IgD-negative memory B cell (primary cell): ENCODE measurements around the gene PRXL2A. TPM values are rescaled to one million over a fixed set of nuclear protein-coding genes. Genes with fewer than 3 reads are reported as not detected.
A peak's percentile ranks its signal among the peaks of the same experiment; 100 is the strongest.
"Not testable (repeated sequence)": the region's sequence is repeated elsewhere in the genome, so short reads cannot be mapped to it uniquely, and the experiment has no call there.

ENCODE experiments used
- H3K27ac Mint-ChIP-seq, 3 donors: one replicate each; pipeline ENCODE4 v1.8.0; 2020 to 2022; ENCODE audit warnings: mild to moderate bottlenecking in 3 of 3, mixed read lengths in 3 of 3, moderate library complexity in 1 of 3
- H3K27me3 Mint-ChIP-seq: one replicate; pipeline ENCODE4 v1.8.0; 2021; ENCODE audit warnings: mixed read lengths
- H3K36me3 Mint-ChIP-seq: one replicate; pipeline ENCODE4 v1.8.0; 2020; ENCODE audit warnings: mild to moderate bottlenecking, mixed read lengths
- H3K4me1 Mint-ChIP-seq, 3 donors: one replicate each; pipeline ENCODE4 v1.8.0; 2020 to 2022; ENCODE audit warnings: mixed read lengths in 3 of 3, mild to moderate bottlenecking in 1 of 3
- H3K4me3 Mint-ChIP-seq, 4 donors: one replicate each; pipeline ENCODE4 v1.8.0; 2020 to 2022; ENCODE audit warnings: mild to moderate bottlenecking in 4 of 4, mixed read lengths in 4 of 4, moderate library complexity in 3 of 4
- H3K9me3 Mint-ChIP-seq, 3 donors: one replicate each; pipeline ENCODE4 v1.8.0; 2020 to 2021; ENCODE audit warnings: mixed read lengths in 3 of 3, mild to moderate bottlenecking in 1 of 3
- polyA plus RNA-seq: library from polyadenylated mRNA; unstranded; fragments of 300-500 nt; fragmentation: Illumina TruSeq; gene quantifications from one replicate; pipeline ENCODE4 v1.2.3, GENCODE V29; 2021

The PRXL2A gene
- 13.2 TPM for polyA plus RNA-seq

DNA sequence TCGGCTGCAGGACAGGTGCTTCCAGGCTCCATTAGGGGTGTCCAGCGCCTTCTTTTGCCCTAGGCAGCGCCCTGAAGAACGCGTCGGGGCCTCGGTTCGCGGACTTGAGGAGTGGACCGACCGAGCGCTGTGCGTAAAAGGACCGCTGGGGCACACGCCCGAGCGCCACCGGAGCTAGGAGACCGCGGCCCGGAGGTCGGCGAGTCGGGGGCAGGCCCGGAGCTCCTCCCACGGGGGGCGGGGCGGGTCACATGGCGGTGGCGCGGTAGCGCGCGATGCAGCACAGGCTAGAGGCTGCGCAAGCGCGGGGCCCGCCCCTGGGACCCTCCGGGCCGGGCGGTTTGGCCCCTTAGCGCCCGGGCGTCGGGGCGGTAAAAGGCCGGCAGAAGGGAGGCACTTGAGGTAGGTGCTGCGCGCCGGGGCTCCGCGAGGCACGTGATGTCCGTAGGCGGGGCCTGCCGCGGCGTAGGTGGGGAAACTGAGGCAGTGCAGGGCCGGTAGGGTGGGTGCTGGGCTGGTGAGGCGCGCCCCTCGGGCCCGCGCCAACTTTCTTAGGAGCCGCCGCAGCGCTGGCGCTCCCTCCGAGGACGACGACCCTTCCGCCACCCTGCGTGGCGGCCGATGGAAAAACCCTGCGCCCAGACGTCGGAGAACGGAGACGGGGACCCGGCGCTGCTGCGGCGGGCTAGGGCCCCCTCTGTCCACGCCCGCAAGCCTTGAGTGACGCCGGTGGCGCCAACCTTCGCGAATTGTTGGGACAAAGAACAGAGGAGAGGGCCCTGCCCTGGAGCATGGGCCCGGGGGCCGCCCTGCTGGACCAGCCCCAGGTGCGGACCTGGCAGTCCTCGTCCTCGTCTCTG is at the start of gene PRXL2A:
PRXL2A (plus strand) TSS at position 310 of the 860 bp plus-strand sequence. CDS start 11,917 bp downstream, outside the sequence.
- Mint-ChIP-seq H3K27ac (peak within 1 kb of the TSS; percentile 53 to 94 (median 80)), H3K27me3 (peaks cover 3% of the 10 kb centered on the region), H3K9me3 (no peaks in the 10 kb centered on the region), H3K36me3 (peaks cover 2% of the 10 kb centered on the region), H3K4me3 (peak within 1 kb of the TSS; percentile 88 to 96 (median 92)), H3K4me1 (peaks cover 9 to 13% (median 11%) of the 10 kb centered on the region in 3 donors)

DNA sequence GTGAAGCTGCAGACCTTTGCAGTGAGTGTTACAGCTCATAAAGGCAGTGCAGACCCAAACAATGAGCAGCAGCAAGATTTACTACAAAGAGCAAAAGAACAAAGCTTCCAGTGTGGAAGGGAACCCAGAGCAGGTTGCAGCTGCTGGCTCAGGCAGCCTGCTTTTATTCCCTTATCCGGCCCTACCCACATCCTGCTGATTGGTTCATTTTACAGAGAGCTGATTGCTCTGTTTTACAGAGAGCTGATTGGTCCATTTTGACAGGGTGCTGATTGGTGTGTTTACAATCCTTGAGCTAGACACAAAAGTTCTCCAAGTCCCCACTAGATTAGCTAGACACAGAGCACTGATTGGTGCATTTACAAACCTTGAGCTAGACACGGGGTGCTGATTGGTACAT is 49.4 kb upstream of the PRXL2A start:
- not testable (repeated sequence) for H3K27ac Mint-ChIP-seq

DNA sequence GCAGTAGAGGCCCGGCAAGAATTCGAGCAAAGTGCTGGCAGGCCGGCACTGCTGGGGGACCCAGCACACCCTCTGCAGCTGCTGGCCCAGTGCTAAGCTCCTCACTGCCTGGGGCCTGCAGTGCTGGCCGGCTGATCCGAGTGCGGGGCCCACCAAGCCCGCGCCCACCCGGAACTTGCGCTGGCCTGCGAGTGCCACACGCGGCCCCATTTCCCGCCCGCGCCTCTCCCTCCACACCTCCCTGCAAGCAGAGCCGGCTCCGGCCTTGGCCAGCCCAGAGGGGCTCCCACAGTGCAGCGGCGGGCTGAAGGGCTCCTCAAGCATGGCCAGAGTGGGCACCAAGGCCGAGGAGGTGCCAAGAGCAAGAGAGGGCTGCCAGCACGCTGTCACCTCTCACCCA is 48.7 kb upstream of the PRXL2A start:
- H3K4me1 Mint-ChIP-seq = peaks cover 0 to 6% (median 0%) of the 10 kb centered on the region in 3 donors
- no peak overlapping the region for H3K4me3 Mint-ChIP-seq
- no peak overlapping the region for H3K27ac Mint-ChIP-seq
- H3K9me3 Mint-ChIP-seq = peaks cover 0 to 3% (median 0%) of the 10 kb centered on the region in 3 donors
- peaks cover 26% of the 10 kb centered on the region for H3K27me3 Mint-ChIP-seq
- peaks cover 1% of the 10 kb centered on the region for H3K36me3 Mint-ChIP-seq

More for the DNA sequence above, 49.4 kb upstream of the PRXL2A start:
- not testable (repeated sequence) for H3K9me3 Mint-ChIP-seq, H3K4me3 Mint-ChIP-seq, H3K36me3 Mint-ChIP-seq, H3K4me1 Mint-ChIP-seq
- H3K27me3 Mint-ChIP-seq = peaks cover 29% of the 10 kb centered on the region

DNA sequence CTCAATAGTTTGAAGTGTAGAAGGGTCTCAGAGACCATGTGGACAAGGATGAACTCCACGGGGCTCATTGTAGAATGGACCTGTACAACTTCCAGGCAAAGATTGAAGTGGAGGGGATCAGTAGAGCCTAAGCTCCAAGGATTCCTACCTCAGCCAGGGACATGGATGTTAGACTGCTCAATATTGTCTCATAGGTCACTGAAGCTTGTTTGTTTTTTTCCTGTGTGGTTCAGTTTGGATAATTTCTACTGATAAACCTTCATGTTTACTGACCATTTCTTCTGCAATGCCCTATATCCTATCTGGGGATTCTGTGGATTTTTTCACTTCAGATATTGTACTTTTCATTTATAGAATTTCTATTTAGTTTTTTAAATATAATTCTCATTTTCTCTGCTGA is 42.8 kb upstream of the PRXL2A start:
- Mint-ChIP-seq H3K9me3 (peaks cover 7 to 21% (median 17%) of the 10 kb centered on the region in 3 donors), H3K4me1 (no peaks in the 10 kb centered on the region), H3K27ac (no peak overlapping the region), H3K27me3 (peaks cover 11% of the 10 kb centered on the region), H3K36me3 (peaks cover 3% of the 10 kb centered on the region), H3K4me3 (no peak overlapping the region)

DNA sequence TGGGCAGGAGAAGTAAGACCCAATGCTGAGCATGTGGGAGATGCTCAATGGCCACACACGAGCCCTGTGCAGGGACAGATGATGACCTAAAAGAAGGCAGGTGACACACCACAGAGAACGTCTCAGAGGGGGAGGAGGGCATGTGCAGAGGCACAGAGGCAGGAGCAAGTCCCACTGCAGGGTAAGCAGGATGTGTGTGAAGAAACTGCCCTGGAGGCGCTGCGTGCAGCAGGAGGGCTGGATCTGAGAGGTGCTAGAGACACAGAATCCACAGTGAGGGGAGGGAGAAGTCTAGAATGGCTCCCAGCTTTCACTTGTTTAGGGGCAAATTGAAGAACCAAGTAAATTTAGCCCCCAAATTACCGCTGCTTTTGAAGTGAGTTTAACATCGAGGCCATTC is 36.9 kb upstream of the PRXL2A start:
- Mint-ChIP-seq H3K27ac (no peak overlapping the region), H3K27me3 (peaks cover 11% of the 10 kb centered on the region), H3K9me3 (peaks cover 7 to 17% (median 8%) of the 10 kb centered on the region in 3 donors), H3K4me3 (no peak overlapping the region), H3K4me1 (no peaks in the 10 kb centered on the region), H3K36me3 (peaks cover 1% of the 10 kb centered on the region)

DNA sequence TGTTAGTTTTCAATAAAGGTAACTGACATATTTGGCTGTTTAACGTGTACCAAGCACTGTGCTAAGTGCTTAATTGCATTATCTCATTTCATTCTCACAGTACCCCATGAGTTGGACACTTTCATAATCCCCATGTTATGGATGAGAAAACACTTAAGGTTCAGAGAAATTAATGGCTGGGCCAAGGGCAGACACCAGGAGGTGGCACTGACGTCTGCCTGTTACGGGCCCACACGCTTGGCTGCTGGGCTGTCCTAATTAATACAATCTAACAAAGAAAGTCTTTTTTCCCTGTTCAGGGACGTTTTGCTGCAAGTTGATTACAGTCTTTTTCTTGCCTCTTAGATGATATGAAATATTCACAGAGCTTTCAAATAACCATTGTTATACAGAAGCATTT is 35.7 kb upstream of the PRXL2A start:
- Mint-ChIP-seq H3K4me1 (peaks cover 0 to 1% (median 0%) of the 10 kb centered on the region in 3 donors), H3K27ac (no peak overlapping the region), H3K27me3 (peaks cover 12% of the 10 kb centered on the region), H3K4me3 (no peak overlapping the region), H3K9me3 (peaks cover 0 to 9% (median 7%) of the 10 kb centered on the region in 3 donors), H3K36me3 (peaks cover 1% of the 10 kb centered on the region)

GRCh38 chr10:80373502-80373901 is 34.8 kb upstream of the PRXL2A start:
- peaks cover 0 to 2% (median 1%) of the 10 kb centered on the region in 3 donors for H3K4me1 Mint-ChIP-seq
- H3K27ac Mint-ChIP-seq = no peak overlapping the region
- no peaks in the 10 kb centered on the region for H3K36me3 Mint-ChIP-seq
- peaks cover 0 to 4% (median under 1%) of the 10 kb centered on the region in 3 donors for H3K9me3 Mint-ChIP-seq
- H3K27me3 Mint-ChIP-seq = peaks cover 8% of the 10 kb centered on the region
- H3K4me3 Mint-ChIP-seq = no peak overlapping the region

- Mint-ChIP-seq H3K27me3 (peaks cover 6% of the 10 kb centered on the region), H3K36me3 (no peaks in the 10 kb centered on the region), H3K27ac (no peak overlapping the region), H3K4me3 (no peak overlapping the region), H3K9me3 (no peaks in the 10 kb centered on the region), H3K4me1 (peaks cover 0 to 7% (median 4%) of the 10 kb centered on the region in 3 donors)
These were observed 28.6 kb upstream of the PRXL2A start for GRCh38 chr10:80379701-80380100.

DNA sequence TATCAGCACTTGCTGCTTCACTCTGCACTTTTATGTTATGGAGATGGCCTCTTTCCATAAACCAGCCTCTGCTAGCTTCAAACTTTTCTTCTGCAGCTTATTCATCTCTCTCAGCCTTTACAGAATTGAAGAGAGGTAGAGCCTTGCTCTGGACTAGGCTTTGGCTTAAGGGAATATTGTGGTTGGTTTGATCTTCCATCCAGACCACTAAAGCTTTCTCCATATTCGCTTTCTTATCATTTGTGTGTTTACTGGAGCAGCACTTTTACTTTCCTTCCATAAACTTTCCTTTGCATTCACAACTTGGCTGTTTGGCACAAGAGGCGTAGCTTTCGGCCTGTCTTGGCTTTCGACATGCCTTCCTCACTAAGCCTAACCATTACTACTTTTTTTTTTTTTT is 28.2 kb upstream of the PRXL2A start:
- Mint-ChIP-seq H3K27me3 (peaks cover 6% of the 10 kb centered on the region), H3K4me3 (no peak overlapping the region), H3K4me1 (peaks cover 0 to 7% (median 4%) of the 10 kb centered on the region in 3 donors), H3K27ac (no peak overlapping the region), H3K36me3 (no peaks in the 10 kb centered on the region), H3K9me3 (no peaks in the 10 kb centered on the region)

GRCh38 chr10:80382989-80383388 is 25.4 kb upstream of the PRXL2A start:
- peaks cover 0 to 7% (median 2%) of the 10 kb centered on the region in 3 donors for H3K4me1 Mint-ChIP-seq
- peaks cover 2% of the 10 kb centered on the region for H3K27me3 Mint-ChIP-seq
- H3K27ac Mint-ChIP-seq = no peak overlapping the region
- no peaks in the 10 kb centered on the region for H3K9me3 Mint-ChIP-seq
- H3K36me3 Mint-ChIP-seq = no peaks in the 10 kb centered on the region
- H3K4me3 Mint-ChIP-seq = peak overlapping the region in 2 of 4 donors; percentile 38 to 79

DNA sequence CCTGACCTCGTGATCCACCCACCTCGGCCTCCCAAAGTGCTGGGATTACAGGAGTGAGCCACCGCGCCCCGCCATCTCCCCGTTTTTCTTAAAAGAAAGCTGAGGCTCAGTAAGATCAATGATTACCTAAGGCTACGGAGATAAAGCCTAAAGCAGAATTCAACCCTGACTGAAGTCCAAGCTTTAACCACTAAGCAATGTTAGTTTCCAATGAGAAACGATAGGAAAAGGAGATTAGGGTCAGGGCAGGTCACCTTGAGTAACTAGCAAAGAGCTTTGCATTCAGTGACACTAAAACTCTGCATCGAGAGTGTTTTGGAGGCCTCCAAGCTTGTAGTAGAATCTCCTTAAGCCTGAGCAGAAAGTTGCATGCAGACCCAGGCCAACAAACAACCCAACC is 17.6 kb upstream of the PRXL2A start:
- H3K27ac Mint-ChIP-seq = no peak overlapping the region
- peaks cover 0 to 2% (median 0%) of the 10 kb centered on the region in 3 donors for H3K4me1 Mint-ChIP-seq
- H3K27me3 Mint-ChIP-seq = no peaks in the 10 kb centered on the region
- no peak overlapping the region for H3K4me3 Mint-ChIP-seq
- H3K36me3 Mint-ChIP-seq = no peaks in the 10 kb centered on the region
- H3K9me3 Mint-ChIP-seq = no peaks in the 10 kb centered on the region

DNA sequence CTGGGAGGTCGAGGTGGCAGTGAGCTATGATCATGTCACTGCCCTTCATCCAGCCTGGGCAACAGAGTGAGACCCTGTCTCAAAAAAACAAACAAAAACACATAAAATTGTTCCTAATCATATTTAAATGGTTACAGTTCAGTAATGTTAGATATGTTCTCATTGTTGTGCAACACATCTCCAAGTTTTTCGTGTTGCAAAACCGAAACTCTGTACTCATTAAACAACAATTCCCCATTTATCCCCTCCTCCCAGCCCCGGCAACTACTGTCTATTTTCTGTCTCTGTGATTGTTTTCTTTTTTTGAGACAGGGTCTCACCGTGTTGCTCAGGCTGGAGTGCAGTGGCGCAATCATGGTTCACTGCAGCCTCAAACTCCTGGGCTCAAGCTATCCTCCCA is 16.1 kb upstream of the PRXL2A start:
- Mint-ChIP-seq H3K27ac (no peak overlapping the region), H3K9me3 (no peaks in the 10 kb centered on the region), H3K27me3 (no peaks in the 10 kb centered on the region), H3K36me3 (no peaks in the 10 kb centered on the region), H3K4me1 (peaks cover 0 to 2% (median 0%) of the 10 kb centered on the region in 3 donors), H3K4me3 (no peak overlapping the region)

- Mint-ChIP-seq H3K27me3 (no peaks in the 10 kb centered on the region), H3K27ac (no peak overlapping the region), H3K9me3 (no peaks in the 10 kb centered on the region), H3K36me3 (no peaks in the 10 kb centered on the region), H3K4me3 (no peak overlapping the region), H3K4me1 (peaks cover 0 to 2% (median 0%) of the 10 kb centered on the region in 3 donors)
These were observed 13.9 kb upstream of the PRXL2A start for GRCh38 chr10:80394358-80394916.

DNA sequence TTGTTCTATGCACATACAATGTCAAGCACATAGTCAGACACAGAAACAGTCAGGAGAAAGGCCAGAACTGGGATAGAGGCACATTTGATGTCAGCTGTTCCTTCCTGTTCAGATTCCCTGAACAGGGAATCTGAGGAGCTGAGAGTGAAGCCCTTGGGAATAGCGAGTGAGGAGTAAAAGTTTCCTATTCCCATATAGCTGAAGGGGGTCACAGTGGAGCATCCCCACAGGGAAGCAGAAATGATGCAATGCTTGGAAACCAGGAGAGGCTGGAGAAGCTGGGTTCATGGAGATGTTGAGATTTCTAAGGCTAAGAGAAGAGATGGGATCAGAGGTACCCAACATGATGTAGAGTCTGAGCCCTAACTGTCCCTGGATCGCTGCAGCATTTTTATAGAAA is 11.3 kb upstream of the PRXL2A start:
- no peaks in the 10 kb centered on the region for H3K27me3 Mint-ChIP-seq
- H3K27ac Mint-ChIP-seq = no peak overlapping the region
- H3K9me3 Mint-ChIP-seq = no peaks in the 10 kb centered on the region
- H3K4me1 Mint-ChIP-seq = peaks cover 0 to 2% (median 0%) of the 10 kb centered on the region in 3 donors
- no peaks in the 10 kb centered on the region for H3K36me3 Mint-ChIP-seq
- H3K4me3 Mint-ChIP-seq = no peak overlapping the region

DNA sequence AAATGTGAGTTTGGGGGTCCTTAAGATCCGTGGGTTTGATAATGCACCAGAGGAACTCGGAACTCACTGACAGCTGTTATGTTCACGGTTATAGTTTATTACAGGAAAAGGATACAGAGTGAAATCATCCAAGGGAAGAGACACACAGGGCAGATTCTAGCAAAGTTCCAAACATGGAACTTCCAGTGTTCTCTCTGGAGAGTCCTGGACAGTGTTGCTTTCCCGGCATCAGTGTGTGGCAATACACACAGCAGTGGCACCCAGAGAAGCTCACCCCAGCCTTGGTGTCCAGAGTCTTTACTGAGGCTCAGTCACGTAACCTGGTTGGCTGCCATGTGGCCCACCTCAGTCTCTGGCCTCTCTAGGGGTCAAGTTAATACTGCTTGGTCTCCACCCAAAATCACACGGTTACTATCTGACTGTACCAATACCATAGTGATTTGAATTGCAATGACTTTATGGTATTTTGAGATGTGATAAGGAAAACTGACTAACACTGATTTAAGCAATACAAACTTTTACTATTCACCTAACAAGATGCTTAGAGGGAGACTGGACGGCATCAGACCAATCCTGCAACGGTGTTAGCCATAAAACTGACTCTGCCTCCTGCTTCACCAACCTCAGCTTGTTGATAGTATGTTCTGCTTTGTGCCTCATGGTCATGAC is 8.1 kb upstream of the PRXL2A start:
- Mint-ChIP-seq H3K4me3 (no peak overlapping the region), H3K27ac (no peak overlapping the region), H3K4me1 (no peaks in the 10 kb centered on the region), H3K36me3 (no peaks in the 10 kb centered on the region), H3K9me3 (no peaks in the 10 kb centered on the region), H3K27me3 (no peaks in the 10 kb centered on the region)
